Measurements from ENCODE around the gene SRF.
A peak's percentile ranks its signal among the peaks of the same experiment; 100 is the strongest.

SRF gene

DNA sequence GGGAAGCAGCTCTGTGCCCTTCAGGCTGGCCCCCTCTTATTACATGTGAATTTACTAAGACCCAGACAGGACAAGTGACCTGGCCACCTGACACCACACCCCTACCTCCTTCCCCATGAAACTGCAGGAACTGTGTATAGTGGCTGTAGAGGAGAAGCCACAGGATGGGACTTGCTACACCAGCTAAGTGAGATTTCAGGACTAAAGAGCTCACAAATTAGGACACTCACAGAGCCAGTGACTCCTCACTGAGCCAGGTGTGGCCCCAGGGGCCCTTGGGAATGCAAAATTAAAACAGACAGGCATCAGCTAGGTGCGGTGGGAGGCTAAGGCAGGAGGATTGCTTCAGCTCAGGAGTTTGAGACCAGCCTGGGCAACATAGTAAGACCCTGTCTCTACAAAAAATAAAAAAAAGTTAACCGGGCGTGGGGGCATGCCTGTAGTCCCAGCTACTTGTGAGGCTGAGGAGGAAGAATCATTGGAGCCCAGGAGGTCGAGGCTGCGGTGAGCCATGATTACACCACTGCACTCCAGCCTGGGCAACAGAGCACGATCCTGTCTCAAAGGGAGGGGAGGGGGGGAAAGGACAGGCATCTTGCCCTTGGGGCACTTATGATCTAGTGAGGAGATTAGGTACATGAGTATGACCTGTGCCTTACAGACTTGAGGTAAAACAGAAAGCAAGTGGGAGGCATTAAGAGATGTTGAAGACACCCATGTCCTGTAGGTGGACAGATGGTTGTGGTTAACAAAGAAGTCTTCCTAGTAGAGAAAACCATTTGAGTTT lies 23.2 kb upstream of the SRF start:
- DNase-seq: no peak

DNA sequence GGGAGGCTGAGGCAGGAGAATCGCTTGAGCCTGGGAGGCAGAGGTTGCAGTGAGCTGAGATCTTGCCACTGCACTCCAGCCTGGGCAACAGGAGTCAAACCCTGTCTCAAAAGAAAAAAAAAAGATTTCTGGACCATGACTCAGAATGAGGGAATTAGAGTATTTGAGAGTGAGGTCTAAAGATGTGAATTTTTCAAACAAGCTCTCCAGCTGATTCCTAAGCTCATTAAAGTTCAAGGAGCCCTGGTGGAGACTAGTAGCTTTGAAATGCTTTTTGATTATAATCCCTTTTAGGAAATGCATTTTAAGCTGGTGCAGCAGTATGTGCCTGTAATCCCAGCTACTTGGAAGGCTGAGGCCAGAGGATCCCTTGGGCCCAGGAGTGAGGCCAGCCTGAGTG lies 21.8 kb upstream of the SRF start:
- no peak for DNase-seq

DNA sequence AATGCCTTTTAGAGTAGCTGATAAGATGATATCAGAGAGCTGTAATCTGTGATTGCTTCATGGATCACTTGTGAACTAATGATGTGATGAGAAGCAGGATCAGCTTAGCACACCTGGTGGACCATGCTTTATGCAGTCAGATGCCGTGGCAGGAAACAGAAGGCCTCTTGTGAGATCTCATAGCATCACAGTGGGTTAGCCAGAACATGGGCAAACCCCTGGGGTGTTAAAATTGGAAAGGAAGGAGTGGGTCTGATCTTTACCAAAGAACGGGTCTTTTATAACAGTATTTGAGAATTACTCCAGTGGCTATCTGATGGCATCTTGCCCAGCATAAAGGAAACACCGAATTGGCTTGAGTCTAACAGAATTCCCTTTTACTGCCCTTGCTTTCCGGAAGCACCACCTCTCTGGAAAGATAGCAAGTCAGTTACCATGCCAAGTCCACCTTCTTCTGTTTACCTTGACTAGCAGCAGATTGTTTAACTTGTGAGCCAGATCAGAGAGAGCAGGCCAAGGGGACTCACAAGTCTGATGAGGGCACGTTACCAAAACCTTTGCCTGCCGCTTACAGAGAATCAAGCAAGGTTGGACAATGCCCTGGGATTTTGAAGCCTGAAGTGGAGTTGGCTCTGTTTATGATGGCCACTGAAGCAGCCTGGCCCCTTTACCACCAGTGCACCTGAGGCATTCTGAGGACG lies 20.9 kb upstream of the SRF start:
- no peak for DNase-seq

DNA sequence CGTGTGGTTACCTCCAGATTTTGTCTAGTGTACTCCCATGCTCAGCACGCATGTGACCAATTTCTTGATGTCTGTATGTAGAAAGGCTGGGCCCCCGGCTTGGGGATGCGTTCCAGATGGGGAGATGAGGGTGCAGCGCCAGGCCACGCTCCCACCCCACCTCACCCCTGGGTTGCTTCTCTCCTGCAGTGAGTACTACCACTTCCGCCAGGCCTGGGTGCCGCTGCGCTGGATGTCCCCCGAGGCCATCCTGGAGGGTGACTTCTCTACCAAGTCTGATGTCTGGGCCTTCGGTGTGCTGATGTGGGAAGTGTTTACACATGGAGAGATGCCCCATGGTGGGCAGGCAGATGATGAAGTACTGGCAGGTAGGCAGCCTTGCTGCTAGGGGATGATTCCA lies 11.5 kb upstream of the SRF start:
- no peak for DNase-seq

DNA sequence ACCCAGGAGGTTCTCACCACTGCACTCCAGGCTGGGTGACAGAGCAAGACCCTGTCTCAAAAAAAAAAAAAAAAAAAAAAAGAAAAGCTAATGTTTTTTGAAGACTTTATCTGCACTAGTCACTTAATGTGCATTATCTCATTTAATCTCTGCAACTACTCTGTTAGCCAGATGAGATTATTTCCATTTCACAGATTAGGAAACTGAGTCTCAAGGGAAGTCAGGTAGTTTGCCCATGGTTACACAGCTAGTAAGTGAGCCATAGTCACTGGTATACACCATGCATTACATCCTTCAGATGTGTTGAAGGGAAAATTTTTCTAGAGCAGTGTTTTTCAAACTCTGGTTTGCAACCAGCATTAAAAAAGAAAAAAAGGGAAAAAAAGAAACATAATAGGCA lies 7.2 kb upstream of the SRF start:
- no peak for DNase-seq

DNA sequence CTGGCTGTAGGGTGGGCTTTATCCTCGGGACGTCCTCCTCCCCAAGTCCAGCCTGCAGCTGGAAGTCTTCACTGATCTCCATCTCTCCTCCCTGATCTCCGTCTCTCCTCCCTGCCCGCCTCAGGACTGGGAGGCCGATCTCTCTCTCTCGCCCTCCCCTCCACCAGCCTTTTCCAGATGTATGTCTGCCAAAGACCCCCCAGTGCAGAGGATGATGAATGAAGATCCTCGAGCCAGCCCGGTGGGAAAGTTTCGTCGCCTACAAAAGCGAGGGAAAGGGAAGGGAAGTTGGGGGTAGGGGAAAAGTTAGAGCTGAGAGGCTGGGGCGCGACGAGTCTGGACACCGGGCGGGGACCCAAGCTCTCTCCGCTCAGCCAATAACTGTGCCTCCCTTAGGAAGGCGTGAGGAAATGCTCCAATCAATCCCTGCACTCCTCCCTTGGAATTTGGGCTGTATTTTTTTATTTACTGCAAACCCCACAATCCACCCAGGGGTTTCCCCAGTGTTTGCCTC lies 595 bp upstream of the SRF start:
- no peak for DNase-seq

DNA sequence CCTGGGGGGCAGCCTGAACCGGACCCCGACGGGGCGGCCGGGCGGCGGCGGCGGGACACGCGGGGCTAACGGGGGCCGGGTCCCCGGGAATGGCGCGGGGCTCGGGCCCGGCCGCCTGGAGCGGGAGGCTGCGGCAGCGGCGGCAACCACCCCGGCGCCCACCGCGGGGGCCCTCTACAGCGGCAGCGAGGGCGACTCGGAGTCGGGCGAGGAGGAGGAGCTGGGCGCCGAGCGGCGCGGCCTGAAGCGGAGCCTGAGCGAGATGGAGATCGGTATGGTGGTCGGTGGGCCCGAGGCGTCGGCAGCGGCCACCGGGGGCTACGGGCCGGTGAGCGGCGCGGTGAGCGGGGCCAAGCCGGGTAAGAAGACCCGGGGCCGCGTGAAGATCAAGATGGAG lies 636 bp downstream of the SRF start:
- peak; percentile 13 to 17 for DNase-seq

DNA sequence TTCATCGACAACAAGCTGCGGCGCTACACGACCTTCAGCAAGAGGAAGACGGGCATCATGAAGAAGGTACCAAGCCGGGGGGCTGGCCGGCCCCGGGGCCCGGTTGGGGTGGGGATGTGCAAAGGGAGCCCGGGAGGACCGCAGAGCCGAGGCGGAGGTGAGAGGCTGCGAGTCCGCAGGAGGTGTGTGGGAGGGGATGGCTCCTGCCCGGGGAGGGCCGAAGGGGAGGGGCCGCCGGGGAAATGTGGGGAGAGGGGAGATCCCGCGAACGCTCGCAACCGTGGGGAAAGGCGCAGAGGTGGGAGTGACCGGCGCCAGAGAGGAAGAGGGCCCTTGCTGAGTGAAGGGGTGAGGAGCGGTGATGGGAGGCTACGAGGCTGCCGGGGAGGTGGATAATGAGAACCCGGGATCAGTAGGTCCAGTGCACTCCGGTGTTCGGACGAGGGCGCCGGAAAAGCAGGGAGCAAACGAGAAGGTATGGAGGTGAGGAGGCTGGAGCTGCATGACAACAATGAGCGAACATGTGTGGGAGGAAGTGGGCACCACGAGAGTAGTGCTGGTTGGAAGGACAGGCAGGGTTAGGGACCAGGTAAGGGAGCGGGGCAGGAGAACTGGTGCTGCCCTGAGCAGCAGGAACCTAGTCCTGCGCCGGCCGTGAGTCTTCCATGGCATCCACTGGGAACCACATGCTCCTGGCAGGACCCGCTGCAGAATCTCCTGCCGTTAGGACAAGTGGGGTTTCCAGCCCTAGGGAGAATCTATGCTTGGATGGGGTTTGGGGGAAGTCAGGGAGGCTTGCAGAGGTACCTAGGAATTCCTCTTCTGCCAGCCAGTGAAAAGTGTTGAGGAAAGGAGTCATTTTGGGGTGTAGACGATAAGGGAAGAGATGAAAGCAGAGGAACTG lies 1.3 kb downstream of the SRF start:
- DNase-seq: peak; percentile 31 to 42

DNA sequence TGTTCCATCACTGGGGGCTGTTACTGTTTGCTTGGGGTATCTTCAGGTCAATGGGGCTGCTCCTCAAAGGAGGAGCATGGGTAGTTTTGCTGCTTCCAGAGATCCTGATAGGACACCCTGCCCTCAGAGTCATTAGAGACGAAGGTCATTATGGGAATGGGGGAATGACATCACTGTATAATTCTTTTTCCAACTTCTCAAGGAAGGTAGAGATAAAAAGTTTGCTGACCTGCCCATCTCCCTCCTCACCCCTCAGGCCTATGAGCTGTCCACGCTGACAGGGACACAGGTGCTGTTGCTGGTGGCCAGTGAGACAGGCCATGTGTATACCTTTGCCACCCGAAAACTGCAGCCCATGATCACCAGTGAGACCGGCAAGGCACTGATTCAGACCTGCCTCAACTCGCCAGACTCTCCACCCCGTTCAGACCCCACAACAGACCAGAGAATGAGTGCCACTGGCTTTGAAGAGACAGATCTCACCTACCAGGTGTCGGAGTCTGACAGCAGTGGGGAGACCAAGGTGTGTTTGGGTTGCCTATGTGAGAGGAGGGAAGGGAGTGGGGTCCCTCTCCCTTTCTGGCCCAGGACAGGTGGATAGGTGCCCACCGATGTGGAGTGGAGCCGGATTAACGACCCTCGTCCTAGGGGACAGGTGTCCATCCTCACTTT lies 2.7 kb downstream of the SRF start:
- DNase-seq: no peak

DNA sequence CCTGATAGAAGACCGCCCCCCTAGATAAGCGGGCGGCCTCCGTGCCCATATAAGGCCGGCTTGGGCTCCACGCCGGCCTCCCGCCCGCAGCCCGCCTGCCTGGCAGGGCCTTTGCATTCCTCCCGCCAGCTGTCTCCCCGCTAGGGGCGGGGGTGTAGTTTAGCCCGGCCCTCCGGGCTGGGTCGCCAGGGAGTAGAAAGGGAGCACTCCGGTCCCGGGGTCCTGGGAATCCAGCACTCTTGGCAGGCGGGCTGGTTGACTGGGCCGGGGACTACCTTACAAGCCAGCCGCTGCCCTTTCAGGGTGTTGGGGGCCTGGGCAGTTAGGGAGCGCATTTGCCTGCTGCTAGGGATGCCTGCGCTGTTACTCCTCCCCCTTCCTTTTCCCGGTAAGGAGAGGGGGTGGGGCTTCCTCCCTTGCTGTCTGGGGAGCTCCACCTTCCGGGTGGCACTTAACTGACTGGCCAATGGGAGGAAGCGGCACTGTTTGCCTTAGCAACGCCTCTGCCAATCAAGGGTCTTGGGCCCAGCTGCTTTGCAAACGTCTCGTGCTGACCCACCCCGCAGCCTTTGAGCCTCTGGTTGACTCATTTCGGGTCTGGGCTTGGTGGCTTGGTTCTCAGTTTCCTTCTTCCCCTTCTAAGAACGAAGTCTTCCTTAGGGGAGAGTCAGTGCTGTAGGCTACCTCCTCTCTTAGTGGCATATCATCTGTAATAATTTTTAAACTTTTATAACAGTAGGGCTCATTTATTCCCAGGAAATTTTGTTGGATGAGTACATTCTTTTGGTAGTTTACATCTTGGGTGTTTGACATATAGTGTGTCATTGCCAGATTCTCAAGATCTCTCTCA lies 3.4 kb downstream of the SRF start:
- DNase-seq: peak; percentile 93 to 94

DNA sequence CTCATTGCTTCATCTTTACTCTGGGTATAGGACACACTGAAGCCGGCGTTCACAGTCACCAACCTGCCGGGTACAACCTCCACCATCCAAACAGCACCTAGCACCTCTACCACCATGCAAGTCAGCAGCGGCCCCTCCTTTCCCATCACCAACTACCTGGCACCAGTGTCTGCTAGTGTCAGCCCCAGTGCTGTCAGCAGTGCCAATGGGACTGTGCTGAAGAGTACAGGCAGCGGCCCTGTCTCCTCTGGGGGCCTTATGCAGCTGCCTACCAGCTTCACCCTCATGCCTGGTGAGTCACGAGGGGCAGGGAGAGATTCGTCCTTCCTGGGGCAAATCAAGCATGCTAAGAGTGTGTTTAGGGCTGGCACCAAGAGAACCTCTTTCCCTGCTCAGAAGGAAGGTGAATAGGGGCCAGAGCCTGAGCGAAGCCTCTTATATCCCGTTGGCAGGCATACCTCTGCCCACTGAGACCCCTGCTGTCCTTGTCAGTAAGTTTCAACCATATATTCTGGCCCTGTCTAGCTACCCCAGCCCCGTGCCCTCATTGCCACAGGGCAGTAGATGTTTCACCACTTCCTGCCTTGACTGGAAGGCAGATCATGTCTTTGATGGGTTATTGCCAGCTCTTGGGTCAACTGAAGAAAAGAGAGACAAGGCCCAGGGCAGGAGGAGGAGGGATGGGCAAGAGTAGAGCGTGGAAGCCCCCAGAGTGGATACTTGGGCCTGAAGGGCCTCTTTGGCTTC lies 4.8 kb downstream of the SRF start:
- DNase-seq: no peak

DNA sequence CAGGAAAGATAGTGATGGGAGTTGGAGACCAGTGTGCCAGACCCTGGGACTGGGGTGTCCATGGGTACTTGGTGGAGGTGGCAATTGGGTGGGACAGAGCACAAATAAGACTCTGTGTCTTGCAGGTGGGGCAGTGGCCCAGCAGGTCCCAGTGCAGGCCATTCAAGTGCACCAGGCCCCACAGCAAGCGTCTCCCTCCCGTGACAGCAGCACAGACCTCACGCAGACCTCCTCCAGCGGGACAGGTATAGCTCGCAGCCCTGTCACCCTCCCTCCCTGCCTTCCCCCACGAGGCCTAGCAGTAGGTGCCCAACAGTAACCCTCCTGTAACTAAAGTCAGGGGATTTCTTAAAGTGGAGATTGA lies 5.3 kb downstream of the SRF start:
- no peak for DNase-seq

DNA sequence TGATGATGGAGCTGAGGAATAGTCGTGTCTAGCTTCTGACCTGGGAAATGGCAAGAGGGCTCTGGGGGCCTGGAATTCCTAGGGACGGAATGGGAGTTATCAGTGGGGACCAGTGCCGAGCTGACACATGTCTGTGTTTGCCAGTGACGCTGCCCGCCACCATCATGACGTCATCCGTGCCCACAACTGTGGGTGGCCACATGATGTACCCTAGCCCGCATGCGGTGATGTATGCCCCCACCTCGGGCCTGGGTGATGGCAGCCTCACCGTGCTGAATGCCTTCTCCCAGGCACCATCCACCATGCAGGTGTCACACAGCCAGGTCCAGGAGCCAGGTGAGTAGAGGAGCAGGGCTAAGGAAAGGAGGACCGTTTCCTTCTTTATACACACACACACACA lies 7.1 kb downstream of the SRF start:
- no peak for DNase-seq

DNA sequence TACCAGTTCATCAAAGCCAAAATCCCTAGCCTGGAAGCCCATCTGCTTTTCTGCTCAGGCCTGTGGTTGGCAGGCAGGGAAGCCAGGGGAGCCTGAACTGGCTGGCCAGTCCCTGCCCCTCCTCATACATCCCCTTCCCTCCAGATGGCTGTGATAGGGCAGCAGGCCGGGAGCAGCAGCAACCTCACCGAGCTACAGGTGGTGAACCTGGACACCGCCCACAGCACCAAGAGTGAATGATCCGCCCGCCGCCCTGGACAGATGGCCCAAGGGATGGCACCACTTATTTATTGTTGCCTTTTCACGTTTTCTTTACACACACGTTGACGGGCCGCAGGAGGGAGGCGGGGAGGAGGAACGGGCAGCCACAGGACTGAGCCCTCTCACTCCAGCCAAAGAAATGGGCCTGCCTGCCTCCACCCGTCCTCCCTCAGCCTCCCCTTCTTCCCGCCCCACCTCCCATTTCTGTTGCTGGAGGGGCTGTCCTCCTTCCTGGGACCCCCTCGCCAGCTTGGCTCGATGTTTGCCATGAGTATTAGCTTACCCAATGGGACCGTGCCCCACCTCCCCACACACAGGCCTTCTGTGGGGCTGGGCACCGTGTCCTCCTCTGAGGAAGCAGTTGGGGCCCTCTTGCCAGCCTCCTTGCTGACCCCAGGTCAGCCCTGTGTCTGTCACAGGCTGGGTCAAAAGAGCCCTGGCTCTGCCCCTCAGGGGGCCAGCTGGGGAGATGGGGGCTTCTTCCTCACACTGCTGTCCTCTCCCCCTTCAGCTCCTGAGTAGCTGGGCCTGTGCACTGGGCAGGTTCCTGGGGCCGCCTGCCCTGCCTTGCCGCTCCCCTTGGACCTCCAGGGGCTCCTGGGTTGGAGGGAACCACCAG lies 8.1 kb downstream of the SRF start:
- no peak for DNase-seq

DNA sequence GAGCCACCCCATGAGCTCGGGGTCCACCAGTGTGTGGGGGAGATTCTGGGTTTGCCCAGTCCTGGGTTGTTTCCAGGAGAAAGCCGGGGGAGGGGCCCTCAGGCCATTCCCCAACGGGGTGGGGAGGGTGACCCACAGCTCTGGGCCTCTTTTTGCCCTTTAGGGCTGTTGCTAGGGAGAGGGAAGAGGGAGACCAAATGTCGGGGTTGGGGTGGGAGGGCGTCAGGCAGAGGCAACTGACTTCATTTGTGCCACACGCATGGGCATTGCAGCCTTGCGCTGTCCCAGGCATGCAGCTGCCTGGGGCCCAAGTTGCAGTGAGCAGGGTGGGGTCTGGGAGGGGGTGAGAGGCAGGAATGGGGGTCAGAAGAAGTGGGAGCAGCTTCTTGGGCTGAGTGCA lies 9.0 kb downstream of the SRF start:
- DNase-seq: no peak

DNA sequence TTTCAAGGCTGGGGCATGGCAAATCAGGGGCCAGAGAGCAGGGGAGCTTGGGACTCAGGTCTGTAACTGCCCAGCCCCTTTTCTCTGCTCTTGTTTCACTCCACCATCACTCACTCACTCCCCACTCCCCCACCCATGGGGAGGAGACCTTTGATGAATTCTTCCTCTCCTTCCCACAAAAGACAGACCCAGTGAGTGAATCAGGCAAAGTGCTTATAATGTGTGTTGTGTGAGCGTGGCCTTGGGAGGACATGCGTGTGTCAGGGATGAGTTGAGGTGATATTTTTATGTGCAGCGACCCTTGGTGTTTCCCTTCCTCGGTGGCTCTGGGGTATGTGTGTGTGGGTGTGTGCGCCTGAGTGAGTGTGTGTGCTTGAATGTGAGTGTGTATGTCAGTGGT lies 9.9 kb downstream of the SRF start:
- no peak for DNase-seq

DNA sequence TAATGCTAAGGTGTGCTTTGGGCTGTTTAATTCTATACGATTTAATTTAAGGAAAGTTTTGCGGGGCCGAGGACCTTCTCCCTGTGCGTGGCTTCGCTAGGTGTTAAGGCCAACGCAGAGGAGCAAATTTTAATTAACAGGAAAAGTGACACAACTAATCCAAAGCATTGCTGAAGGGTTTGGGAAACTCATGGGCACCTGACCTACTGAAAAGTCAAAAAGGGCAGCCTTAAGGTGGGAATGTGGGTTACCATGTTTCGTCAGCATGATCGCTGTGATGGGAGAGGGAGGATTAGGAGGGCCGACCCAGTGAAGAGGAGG lies 10.5 kb downstream of the SRF start:
- DNase-seq: no peak

DNA sequence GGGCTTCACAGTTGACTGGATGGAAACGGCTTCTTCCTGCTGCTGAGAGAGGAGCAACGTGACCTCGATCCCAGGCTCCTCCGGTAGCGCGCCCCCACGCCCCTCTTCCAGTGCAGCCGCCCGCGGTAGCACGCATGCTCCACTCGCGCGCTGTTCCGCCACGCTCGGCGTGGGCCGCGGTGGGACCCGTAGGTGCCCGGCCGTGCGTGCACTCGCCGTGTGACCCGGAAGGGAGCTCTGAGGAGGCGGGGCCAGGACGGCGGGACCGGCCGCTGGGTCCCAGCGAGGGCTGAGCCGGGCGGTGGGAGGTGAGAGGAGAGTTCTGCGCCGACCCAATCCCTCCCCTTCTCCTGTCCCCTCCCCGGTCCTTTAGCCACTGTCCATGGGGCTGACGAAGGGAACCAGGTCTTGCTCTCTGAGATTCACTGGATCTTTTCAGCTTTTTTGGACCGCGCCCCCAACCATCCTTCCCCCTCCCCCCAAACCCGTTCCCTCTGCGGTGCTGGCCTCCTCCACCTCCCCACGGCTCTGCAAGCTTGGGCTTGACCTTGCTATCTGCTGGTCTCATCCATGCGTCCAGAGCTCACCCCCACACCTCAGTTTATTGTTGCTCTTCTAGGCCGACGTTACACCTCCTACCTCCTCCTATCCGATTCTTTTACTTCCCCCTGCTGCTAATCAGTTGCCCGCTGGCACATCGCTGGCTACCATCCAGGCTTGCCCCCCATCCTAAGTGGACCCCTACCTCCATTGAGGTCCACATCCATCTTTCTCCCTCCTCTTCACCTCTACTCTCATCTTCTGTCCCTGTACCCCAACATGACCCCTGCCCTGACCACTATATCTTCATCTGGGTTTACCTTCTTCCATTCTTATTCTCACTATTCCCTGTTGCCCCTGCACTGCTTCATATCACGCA lies 11.1 kb downstream of the SRF start, which contains the start of gene CUL9:
CUL9 (plus strand) TSS at position 255 of the 919 bp plus-strand sequence. CDS start 2,115 bp downstream, outside the sequence.
- peak; percentile 66 for DNase-seq

DNA sequence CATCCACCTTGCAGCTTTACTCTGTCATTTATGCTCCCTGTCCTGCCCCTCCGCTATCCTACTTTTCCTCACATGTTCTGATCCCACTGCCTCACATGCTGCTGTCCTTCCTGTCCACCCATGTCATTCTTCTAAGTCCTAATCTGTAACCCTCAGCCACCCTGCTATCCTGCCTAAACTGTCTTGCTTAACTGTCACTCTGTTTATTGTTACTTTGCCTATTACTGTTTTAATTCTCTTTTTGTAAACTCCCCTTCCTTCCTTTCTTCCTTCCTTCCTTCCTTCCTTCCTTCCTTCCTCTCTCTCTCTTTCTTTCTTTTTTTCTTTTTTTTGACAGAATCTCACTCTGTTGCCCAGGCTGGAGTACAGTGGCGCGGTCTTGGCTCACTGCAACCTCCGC lies 12.4 kb downstream of the SRF start:
- DNase-seq: no peak
